ENCODE measurements around the gene AATK. TPM values are rescaled to one million over a fixed set of nuclear protein-coding genes. Genes with fewer than 3 reads are reported as not detected.
A peak's percentile ranks its signal among the peaks of the same experiment; 100 is the strongest.

Gene AATK
- total RNA-seq, 1 donor from 2014 or later = 72.5 TPM

DNA sequence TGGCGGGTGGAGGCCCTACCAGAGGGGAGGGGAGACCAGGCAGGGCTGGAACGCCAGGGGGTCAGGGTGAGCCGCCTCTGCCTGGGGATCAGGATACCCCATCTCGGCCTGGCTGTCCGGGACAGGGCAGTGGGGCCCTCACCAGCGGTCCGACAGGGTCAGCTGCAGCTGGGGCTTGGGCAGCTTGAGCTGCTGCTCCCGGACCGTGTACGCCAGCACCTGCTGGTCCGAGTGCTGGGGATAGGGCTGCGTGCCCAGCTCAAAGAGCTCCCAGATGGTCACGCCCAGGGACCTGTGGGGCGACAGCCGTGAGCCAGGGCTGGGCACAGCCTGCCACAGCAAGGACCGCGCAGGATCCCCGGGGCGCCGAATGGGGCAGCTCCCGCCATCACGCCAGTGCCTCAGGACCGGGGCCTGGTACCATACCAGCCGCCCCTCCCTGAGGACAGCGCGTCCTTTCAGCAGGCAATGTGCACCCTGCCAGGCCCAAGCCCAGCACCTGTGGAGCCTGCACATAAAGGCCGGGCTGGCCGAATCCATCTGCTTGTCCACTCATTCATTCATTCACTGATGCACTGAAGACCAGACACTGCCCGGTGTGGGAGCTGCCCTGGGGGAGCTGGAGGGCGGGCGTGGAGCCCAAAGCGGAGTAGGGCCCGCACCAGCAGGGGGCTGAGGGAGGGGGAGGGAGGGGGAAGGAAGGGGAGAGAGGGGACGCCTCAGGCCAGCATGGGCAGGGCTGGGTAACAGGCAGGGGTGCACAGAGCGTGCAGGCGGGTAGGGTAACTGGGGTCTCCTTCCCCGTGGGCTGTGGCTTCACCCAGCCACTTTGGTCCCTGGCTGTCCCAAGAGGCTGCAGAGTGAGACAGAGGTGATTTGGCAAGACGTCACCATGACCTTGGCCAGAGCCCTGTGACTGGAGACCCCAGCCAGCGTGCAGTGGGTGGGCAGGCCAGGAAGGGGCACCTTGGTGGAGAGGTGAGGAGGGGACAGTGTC is 42.7 kb downstream of the AATK start:
- Histone ChIP-seq H3K9me3 (no peaks in the 10 kb centered on the region), H3K36me3 (no peaks in the 10 kb centered on the region), H3K27ac (no peak overlapping the region), H3K4me1 (no peaks in the 10 kb centered on the region), H3K27me3 (no peaks in the 10 kb centered on the region), H3K4me3 (no peak overlapping the region)
- DNase-seq = no peak
- TF ChIP-seq, protein P1, sequence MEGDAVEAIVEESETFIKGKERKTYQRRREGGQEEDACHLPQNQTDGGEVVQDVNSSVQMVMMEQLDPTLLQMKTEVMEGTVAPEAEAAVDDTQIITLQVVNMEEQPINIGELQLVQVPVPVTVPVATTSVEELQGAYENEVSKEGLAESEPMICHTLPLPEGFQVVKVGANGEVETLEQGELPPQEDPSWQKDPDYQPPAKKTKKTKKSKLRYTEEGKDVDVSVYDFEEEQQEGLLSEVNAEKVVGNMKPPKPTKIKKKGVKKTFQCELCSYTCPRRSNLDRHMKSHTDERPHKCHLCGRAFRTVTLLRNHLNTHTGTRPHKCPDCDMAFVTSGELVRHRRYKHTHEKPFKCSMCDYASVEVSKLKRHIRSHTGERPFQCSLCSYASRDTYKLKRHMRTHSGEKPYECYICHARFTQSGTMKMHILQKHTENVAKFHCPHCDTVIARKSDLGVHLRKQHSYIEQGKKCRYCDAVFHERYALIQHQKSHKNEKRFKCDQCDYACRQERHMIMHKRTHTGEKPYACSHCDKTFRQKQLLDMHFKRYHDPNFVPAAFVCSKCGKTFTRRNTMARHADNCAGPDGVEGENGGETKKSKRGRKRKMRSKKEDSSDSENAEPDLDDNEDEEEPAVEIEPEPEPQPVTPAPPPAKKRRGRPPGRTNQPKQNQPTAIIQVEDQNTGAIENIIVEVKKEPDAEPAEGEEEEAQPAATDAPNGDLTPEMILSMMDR (IDR thresholded peaks at IDR 0.05) = no peak
- intact Hi-C loops (cut with DNase I) = no loop called here
- ATAC-seq = no peak

DNA sequence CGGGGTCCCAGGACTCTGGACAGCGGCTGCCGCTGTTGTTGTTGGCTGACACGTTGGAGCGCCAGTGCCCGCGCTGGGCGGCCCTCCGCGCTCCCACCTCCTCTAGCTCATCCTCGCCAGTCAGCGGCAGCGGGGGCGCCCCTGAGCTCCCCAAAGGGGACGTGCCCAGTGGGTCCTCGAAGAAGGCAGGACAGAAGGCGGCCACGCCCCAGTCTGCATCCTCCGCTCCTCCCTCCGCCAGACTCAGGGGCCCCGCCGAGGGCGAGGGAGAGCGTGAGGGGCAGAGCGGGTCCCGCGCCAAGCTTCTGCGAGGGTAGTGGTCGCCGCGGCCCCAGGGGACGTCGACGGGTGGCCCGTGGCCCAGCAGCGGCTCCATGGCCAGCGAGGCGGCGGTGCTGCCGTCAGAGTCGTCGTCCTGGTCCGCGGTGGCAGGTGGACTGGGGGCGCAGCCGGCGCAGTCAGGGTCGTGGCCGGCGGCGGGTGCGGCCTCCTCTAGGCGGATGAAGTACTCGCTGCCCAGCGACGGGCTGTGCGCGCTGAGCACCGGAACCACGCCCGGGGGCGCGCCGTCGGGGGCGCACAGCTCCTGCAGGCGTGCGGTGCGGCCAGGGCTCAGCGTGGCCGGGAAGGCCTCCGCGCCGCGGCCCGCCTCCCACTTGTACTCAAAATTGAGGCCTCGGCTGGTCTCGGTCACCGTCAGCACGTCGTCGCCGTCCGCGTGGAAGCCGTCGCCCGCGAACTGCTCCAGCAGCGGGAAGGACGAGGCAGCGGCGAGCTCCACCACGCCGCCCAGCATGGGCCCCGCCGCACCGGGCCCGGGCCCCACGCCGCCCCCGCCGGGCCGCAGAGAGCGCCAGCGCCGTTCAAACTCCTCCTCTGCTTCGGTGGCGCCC is 43.9 kb downstream of the AATK start:
- ATAC-seq = no peak
- no peak overlapping the region for H3K27ac ChIP-seq
- no peaks in the 10 kb centered on the region for H3K27me3 ChIP-seq
- H3K4me1 ChIP-seq = no peaks in the 10 kb centered on the region
- H3K36me3 ChIP-seq = no peaks in the 10 kb centered on the region
- no peaks in the 10 kb centered on the region for H3K9me3 ChIP-seq
- TF ChIP-seq, protein P1 (IDR thresholded peaks at IDR 0.05) = no peak
- no peak overlapping the region for H3K4me3 ChIP-seq
- DNase-seq = no peak
- intact Hi-C loops (cut with DNase I) = no loop called here

DNA sequence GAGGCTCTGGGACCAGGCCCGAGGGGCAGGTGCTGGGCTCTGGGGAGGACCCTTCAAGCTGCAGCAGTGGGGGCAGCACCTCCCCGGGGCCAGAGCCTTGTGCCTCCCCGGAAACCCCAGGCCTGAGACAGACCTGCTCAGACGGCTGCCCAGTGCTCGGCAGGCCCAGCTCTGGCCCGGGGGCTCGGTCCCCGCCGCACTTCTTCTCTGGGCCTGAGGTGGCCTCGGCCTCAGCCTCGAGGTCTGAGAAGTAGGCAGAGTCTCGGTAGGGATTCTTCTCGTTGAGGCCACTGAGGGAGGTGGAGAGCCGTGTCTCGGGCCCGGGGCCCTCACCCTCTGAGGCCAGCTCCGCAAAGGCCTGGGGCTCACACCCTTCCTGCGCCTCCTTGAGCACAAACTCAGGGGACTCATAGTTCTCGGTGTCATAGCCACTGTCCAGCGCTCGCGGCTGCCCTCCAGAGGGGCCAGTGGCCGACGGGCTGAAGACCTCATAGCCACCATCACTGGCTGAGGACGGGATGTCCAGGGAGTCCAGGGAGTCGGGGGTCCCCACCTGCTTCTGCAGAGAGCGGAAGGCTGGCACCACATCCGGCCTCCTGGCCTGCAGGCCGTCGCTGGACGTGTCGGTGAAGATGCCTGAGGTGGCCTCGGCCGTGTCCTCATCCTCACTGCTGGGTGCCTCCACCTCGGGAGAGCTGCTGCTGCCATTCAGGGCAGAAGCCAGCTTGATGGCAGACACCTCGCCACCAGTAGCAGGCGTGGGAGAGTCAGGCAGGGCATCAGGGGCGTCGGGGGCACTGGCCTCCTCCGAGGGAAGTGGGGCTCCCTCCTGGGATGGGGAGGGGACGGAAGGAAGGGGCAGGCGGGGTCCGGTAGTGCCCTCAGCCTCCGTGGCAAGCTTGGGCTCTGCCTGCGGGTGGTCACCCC is 45.1 kb downstream of the AATK start:
- Histone ChIP-seq H3K9me3 (no peaks in the 10 kb centered on the region), H3K4me3 (no peak overlapping the region), H3K27ac (no peak overlapping the region), H3K27me3 (no peaks in the 10 kb centered on the region), H3K4me1 (no peaks in the 10 kb centered on the region), H3K36me3 (peaks cover 5% of the 10 kb centered on the region)
- no peak for ATAC-seq
- intact Hi-C loops (cut with DNase I) = no loop called here
- no peak for DNase-seq
- TF ChIP-seq, protein P1 (IDR thresholded peaks at IDR 0.05) = no peak

DNA sequence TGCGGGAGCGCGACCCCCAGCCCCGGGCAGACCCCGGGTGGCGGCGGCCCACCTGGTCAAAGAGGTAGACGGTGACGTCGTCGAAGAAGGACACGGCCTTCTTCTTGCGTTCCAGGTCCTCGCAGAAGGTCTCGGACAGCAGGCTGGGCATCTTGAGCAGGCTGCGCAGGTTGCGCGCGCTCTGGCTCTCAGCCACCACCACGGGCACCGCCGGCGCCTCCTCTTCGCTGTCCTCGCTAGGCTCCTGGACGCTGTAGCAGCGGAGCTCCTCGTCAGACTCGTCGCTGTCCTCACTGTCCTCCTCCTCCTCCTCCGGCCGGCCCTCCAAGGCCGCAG is 45.9 kb downstream of the AATK start:
- TF ChIP-seq, protein P1 (IDR thresholded peaks at IDR 0.05) = no peak
- no peak for DNase-seq
- no peak for ATAC-seq
- no peaks in the 10 kb centered on the region for H3K4me1 ChIP-seq
- H3K9me3 ChIP-seq = no peaks in the 10 kb centered on the region
- intact Hi-C loops (cut with DNase I) = no loop called here
- no peak overlapping the region for H3K4me3 ChIP-seq
- peaks cover 8% of the 10 kb centered on the region for H3K36me3 ChIP-seq
- no peaks in the 10 kb centered on the region for H3K27me3 ChIP-seq
- H3K27ac ChIP-seq = peak overlapping the region; percentile 36
